DMS53 treated with DMSO at 0.1 percent for 48 hours (cell line): ENCODE data around the gene WNT3A.

Experiments
- DNase-seq: peaks from one replicate; lab custom pipeline; 2025; ENCODE audit not compliant: unreplicated experiment; lab: John Stamatoyannopoulos, UW

WNT3A gene

GRCh38 chr1:227999056-227999930, 7.5 kb upstream of the WNT3A start:
- peak; percentile 57 for DNase-seq

DNA sequence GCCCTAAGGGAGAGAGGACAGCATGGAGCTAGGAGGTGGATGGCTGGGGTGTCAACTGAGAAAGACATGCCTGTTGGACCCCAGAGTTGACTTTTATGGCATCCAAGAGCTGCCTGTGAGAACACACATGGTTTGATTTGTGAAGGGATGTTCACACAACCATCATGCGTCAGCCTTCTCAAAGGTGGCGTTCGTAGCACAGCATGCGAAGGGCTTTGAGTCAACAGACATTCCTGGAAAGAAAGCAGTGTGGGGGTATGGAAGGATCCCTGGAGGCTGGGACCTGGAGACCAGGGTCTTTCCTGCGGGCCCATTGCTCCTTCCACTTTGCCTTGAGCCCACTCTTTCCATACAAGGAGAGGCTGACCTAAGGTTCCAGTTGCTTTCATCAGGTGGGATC, 6.4 kb upstream of the WNT3A start:
- no peak for DNase-seq

DNA sequence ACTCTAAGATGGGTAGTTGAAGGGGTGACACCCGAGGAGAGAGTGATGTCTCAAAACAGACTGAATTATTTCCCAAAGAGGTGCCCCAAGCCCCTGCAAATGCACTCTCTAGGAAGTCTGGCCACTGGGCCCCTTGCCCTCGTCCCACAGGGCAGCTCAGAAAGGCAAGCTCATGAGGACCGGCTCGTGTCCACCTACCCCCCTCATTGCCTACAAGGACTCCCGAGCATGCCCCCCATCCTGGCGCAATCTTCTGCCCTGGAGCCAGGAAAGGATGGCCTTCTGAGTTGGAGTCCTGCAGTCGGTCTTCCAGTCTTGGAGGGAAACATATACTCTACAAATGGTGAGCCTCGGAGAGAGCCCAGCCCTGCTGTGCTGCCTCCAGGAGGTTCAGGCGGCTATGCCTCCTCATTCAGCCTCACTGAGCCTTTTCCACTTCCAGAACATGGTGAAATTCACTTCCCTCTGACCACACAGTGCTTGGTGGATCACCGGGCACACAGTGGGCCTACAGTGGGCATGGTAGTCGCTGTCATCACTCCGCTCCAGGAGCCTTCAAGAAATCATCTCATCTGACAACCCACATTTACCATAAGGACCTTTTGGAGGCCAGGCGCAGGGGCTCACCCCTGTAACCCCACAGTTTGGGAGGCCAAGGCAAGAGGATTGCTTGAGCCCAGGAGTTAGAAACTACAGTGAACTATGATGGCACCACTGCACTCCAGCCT, 5.8 kb upstream of the WNT3A start:
- DNase-seq = no peak

- no peak for DNase-seq
These were observed 4.9 kb upstream of the WNT3A start for GRCh38 chr1:228001738-228002535.

GRCh38 chr1:228002792-228003191, 4.0 kb upstream of the WNT3A start:
- DNase-seq = no peak

- no peak for DNase-seq
These were observed 3.1 kb upstream of the WNT3A start for GRCh38 chr1:228003461-228004330.

DNA sequence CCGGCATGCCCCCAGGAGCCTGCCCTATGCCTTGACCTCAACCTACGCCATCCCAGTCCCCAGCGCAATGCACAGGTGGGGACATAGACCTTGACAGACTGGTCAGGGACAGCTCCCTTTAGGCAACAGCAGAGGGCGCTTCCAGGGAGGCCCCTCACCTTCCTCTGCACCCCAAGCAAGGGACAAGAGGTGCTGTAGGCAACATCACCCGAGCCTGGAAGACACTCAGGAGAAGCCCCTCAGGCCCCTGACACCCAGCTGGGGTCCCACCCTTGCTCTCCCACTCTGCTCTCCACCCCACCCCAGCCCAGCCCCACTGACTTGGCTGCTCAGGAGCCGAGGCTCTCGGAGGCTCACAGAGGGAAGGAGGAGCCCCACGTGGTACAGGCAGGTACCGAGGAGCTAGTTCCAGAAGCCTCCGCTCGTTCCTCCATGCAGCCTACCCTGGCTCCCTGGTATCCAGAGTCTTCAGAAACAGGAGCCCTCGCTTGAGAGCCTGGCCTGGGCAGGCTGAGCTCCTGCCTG, 2.4 kb upstream of the WNT3A start:
- DNase-seq = peak; percentile 27

DNA sequence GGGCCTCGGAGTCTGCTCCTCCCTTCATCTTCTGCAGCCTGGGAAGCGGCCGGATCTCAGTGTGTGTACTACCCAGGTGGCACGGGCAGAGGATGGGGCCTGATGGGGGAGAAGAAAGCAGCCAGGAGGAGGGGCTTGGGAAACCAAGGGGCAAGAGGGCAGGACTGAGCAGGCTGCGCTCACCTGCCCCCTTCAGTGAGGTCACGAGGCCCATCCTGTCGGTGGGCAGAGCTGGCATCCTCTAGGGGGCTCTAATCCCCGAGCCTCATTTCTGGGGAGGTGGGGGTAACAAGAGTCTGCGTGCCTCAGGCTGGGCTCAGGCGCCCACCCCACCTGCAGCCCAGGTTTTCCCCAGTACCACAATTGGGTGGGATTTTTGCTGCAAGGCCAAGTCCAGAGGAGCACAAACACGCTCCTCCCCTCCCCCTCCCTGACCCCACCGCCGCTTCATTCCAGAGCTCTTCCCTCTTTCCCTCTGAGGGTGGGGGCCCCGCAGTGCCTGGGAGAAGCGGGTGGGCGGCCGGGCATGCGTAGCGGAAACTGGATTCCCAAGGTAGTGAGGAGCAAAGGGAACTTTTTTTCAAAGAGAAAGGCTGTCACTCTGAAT, 1.8 kb upstream of the WNT3A start:
- no peak for DNase-seq

DNA sequence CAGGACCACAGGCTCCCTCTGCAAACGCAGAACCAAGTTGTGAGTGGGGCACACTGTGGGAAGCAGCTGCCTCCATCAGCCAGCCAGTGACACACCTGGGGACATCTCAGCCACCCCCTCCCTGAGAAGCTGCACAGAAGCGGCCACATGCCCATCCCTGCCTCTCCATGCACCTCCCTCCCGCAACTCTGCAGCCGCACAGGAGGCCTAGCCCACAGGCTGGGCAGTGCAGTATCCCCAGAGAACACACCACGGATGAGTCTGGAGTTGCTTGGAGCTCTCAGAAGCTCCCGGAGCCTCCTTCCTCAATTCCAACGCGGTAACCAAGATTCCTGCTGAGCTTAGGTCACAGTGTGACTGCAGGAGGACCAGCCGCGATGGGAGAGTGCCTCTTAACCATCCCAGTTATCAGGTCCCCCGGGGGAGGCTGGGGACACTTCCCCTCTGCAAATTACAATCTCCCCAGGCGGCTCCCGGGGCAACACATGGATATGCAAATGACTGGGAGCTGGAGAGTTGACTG, 1.2 kb upstream of the WNT3A start:
- DNase-seq = no peak

DNA sequence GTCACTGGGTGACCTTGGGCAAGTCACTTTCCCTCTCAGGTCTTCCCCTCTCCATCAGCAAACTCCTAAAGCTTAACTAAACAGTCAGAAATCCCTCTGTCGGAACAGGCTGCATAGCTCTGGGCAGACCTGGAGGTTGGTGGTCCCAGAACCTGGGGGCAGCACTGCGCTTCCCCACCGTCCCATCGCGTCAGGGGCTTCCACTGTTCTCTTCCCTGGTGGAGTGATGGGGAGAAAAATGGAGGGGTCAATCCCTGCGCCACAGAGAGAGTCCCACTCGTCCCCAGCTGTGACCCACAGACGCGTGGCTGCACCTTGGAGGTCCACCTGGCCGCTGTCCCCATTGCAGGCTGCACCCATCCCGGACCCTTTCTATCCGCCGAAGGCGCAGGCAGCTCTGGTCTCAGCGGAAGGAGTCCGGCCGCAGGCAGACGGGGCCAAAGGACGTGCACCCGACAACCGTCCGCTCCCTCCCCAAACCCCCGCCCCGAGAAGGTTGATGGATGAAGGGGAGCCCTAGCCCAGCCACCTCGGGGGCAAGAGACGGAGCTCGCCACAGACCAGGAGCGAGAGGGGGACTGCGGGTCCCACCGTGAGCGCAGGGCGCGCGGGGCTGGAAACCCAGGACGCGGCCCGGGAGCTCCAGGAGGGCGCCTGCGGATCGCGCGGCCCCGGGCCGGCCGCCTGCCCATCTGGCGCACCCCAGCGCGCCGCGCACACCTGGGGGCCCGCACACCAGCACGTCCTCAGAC, 588 bp upstream of the WNT3A start:
- no peak for DNase-seq

DNA sequence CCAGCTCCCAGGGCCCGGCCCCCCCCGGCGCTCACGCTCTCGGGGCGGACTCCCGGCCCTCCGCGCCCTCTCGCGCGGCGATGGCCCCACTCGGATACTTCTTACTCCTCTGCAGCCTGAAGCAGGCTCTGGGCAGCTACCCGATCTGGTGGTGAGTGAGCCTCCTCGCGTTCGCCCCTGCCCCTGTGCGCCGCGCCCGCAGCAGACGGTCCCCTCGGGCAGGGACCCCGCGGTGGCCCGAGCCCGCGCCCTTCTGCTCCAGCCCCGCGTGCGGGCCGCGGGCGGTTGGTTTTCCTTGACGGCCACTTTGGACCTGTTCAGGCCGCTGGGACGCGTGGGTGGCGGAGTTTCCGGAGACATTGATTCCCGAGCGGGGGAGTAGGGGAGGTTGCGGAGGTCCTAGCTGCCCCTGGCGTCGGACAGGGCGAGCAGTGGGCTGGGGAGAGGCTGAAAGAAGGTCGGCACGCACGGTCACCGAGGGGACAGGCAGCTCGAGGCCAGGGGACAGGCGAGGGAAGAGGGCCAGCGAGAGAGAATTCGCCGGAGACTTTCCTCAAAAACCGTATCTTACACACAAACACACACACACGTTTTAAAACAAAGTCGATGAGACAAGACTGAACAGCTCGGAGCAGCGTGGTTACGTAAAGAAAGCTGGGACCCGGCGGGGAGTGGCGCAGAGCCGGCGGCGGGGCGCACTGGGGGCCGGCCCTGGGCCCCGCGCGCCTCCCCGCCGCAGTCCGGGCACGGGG, 427 bp downstream of the WNT3A start:
- DNase-seq = no peak

- DNase-seq = no peak
These were observed 1.1 kb downstream of the WNT3A start for GRCh38 chr1:228007801-228008341.

GRCh38 chr1:228008391-228009115, 1.8 kb downstream of the WNT3A start:
- DNase-seq = no peak

DNA sequence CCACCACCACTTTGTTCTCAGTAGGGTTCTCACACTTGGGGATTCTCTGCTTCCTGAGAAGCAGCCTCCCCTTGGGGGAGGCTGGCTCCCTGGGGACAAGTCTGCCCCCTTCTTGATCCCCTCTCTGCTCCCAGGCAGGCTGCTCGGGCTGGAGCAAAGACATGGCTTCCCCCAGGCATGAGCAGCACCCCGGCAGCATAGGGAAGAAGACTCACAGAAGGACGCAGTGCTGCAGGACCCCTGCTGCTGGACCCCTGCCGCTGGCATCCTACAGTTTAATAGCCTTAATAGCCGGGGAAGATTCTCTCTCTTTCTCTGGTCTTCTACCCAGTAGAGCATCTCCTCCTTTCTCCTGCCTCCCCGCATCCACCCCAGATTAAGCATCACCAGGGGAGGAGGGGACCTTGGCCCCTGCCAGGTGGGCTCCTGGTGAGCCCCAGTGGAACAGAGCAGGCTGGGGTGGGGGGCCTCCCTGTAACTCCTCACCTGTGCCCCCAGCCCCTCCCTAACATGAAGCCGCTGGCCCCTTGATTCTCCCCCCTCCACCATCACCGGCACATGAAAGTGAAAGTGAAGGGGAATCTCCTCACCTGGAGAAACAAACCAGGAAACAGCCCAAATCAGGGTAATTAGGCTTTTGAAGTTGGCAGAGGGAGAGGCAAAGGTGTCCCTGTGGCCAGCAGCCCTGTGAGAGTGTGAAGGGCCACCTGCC, 2.5 kb downstream of the WNT3A start:
- no peak for DNase-seq

- DNase-seq = no peak
These were observed 3.3 kb downstream of the WNT3A start for GRCh38 chr1:228009828-228010775.

DNA sequence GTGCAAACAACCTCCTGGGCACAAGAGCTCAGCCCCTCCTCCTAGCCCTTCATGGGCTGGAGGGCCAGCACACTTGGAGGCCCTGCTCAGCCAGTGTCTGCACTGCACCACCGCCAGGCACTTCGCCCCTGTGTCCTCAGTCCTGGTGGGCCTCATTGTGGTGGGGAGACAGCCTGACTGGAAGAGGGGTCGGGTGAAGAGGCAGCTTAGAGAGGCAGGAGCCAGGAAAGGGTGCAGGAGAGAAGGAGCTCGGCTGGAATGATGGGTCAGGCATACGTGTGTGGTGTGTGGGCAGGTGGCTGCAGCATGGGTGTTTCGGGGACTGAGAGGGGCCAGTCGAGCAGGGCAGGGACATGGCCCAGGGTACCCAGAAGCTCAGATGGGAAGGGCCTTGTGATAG, 4.1 kb downstream of the WNT3A start:
- no peak for DNase-seq
